ENCODE results near the gene USP48. TPM values are rescaled to one million over a fixed set of nuclear protein-coding genes. Genes with fewer than 3 reads are reported as not detected.
"Not testable (repeated sequence)": the region's sequence is repeated elsewhere in the genome, so short reads cannot be mapped to it uniquely, and the experiment has no call there.

Gene USP48
- total RNA-seq (2014; rRNA removed; shearing (Covaris generic)): 22.5 and 34.2 TPM in 2 replicates

- DNase-seq (ENCODE audit: low read depth): peak; percentile 96
Observed at GRCh38 chr1:21782868-21783678, at the start of gene USP48. Gene USP48 (minus strand): TSS chr1:21783149. CDS start chr1:21782957, 192 bp downstream.

GRCh38 chr1:21831454-21831970 is 48.6 kb upstream of the USP48 start:
- no peak for DNase-seq (ENCODE audit: low read depth)

GRCh38 chr1:21830792-21831453 is 48.0 kb upstream of the USP48 start:
- no peak for DNase-seq (ENCODE audit: low read depth)

GRCh38 chr1:21829294-21829693 is 46.3 kb upstream of the USP48 start:
- DNase-seq (ENCODE audit: low read depth): no peak

- no peak for DNase-seq (ENCODE audit: low read depth)
Observed at GRCh38 chr1:21828506-21829210, 45.7 kb upstream of the USP48 start.

- DNase-seq (ENCODE audit: low read depth): no peak
Observed at GRCh38 chr1:21828075-21828474, 45.1 kb upstream of the USP48 start.

GRCh38 chr1:21827141-21827679 is 44.3 kb upstream of the USP48 start:
- DNase-seq (ENCODE audit: low read depth): no peak

GRCh38 chr1:21826694-21827093 is 43.7 kb upstream of the USP48 start:
- not testable (repeated sequence) for DNase-seq (ENCODE audit: low read depth)

GRCh38 chr1:21825393-21825792 is 42.4 kb upstream of the USP48 start:
- DNase-seq (ENCODE audit: low read depth): no peak

GRCh38 chr1:21824926-21825325 is 42.0 kb upstream of the USP48 start:
- no peak for DNase-seq (ENCODE audit: low read depth)

- no peak for DNase-seq (ENCODE audit: low read depth)
Observed at GRCh38 chr1:21823980-21824702, 41.2 kb upstream of the USP48 start.

GRCh38 chr1:21823206-21823979 is 40.4 kb upstream of the USP48 start:
- DNase-seq (ENCODE audit: low read depth): no peak

GRCh38 chr1:21822349-21822748 is 39.4 kb upstream of the USP48 start:
- no peak for DNase-seq (ENCODE audit: low read depth)

- DNase-seq (ENCODE audit: low read depth): no peak
Observed at GRCh38 chr1:21821385-21822019, 38.6 kb upstream of the USP48 start.

- DNase-seq (ENCODE audit: low read depth): no peak
Observed at GRCh38 chr1:21820597-21821232, 37.8 kb upstream of the USP48 start.

GRCh38 chr1:21818656-21819055 is 35.7 kb upstream of the USP48 start:
- DNase-seq (ENCODE audit: low read depth): no peak

- peak; percentile 85 for DNase-seq (ENCODE audit: low read depth)
Observed at GRCh38 chr1:21816602-21817302, 33.8 kb upstream of the USP48 start.

GRCh38 chr1:21815724-21816321 is 32.9 kb upstream of the USP48 start:
- DNase-seq (ENCODE audit: low read depth): no peak

All from M059J (cell line).